Measurements from ENCODE around the gene DCX. TPM values are rescaled to one million over a fixed set of nuclear protein-coding genes. Genes with fewer than 3 reads are reported as not detected.

The DCX gene
- not detected in 2 replicates for total RNA-seq (2011; cell fraction: chromatin; rRNA removed; ENCODE audit: low replicate concordance)
- total RNA-seq (2011; cell fraction: nucleolus; rRNA removed) = not detected in 2 replicates
- total RNA-seq (2011; cell fraction: nucleoplasm; rRNA removed) = not detected in 2 replicates
- total RNA-seq (2014; rRNA removed) (not detected in 2 replicates), total RNA-seq (2014; rRNA removed; fragmentation: Illumina TruSeq; extraction: Trizol) (not detected in 2 replicates), total RNA-seq (2015; rRNA removed; fragmentation: Illumina TruSeq; extraction: Trizol) (not detected in 2 replicates), total RNA-seq (2021) (not detected in 2 replicates), polyA plus RNA-seq (2011; rRNA removed) (not detected in 2 replicates), polyA plus RNA-seq (2014; fragmentation: Illumina TruSeq; extraction: Trizol) (not detected in 2 replicates), polyA plus RNA-seq (2014; fragmentation: Nextera tagmentation; extraction: Ambion mirVana) (not detected), polyA plus RNA-seq (2014; rRNA removed) (not detected in 2 replicates), polyA minus RNA-seq (2011; rRNA and poly(A)+ RNA removed) (not detected in 2 replicates), Bru-seq, nascent RNA (percentile 4 among the genes with signal in this experiment), BruChase-seq, experiment 1, labeled RNA remaining after a 2-hour chase (not detected), BruChase-seq, experiment 2, labeled RNA remaining after a 6-hour chase (percentile 1 among the genes with signal in this experiment)
- polyA plus RNA-seq (2011; cell fraction: cytosol; rRNA removed) = not detected in 2 replicates
- polyA plus RNA-seq (2011; cell fraction: nucleus; rRNA removed) = not detected in 2 replicates
- not detected in 2 replicates for polyA plus RNA-seq (2012)
- not detected in 2 replicates for polyA minus RNA-seq (2011; cell fraction: cytosol; rRNA and poly(A)+ RNA removed)
- polyA minus RNA-seq (2011; cell fraction: nucleus; rRNA and poly(A)+ RNA removed) = not detected in 2 replicates
- long read RNA-seq, experiment 1 = 0 reads
- long read RNA-seq, experiment 2 = 0 reads
- long read RNA-seq, experiment 3 = 0 reads

GRCh38 chrX:111411983-111412382 lies at the start of gene DCX:
DCX (minus strand) TSS chrX:111412192; CDS start chrX:111410398, 1,794 bp downstream.
- Histone ChIP-seq H4K20me1 (replicated peaks; ENCODE audit: control insufficient read depth, insufficient read depth, low read length) (no peaks in the 10 kb centered on the region), H2AFZ (ENCODE audit: low read depth, low read length) (no peak within 1 kb of the TSS), H3K4me1 (replicated peaks in 1 of 2; ENCODE audit: control insufficient read depth in 2 of 2, insufficient read depth in 2 of 2, low read length in 2 of 2) (no peaks in the 10 kb centered on the region), H3K36me3 (ENCODE audit: control insufficient read depth, insufficient read depth, low read length) (no peaks in the 10 kb centered on the region), H3K9me1 (ENCODE audit: control insufficient read depth, insufficient read depth, low read length) (no peaks in the 10 kb centered on the region), H3K4me3 (no peak within 1 kb of the TSS), H3K79me2 (ENCODE audit: control insufficient read depth, insufficient read depth, low read length) (no peaks in the 10 kb centered on the region), H3K27ac (ENCODE audit: extremely low read depth, low read depth, low read length) (no peak within 1 kb of the TSS), H3K9ac (ENCODE audit: insufficient read depth in 1 of 2, low read depth in 2 of 2, low read length in 2 of 2) (no peak within 1 kb of the TSS), H3K27me3 (ENCODE audit: control insufficient read depth in 2 of 2, insufficient read depth in 2 of 2, low read length in 2 of 2) (no peaks in the 10 kb centered on the region), H3K4me2 (ENCODE audit: insufficient read depth, low read length) (no peak within 1 kb of the TSS), H3K9me3 (replicated peaks; ENCODE audit: control insufficient read depth, insufficient read depth, low read depth, low read length) (no peaks in the 10 kb centered on the region)
- no TSS peak for BruUV-seq (replicated peaks)
- 0% methylated on average over 3 of the region's 3 CpGs for WGBS (ENCODE audit: insufficient coverage, low coverage, missing lambda C conversion rate)
- DNase-seq (ENCODE audit: extremely low read depth in 1 of 4, low spot score in 3 of 4) = no peak
- in situ Hi-C loops (cut with MboI) (no loop called here), intact Hi-C loops (cut with micrococcal nuclease) (no loop called here)
- ChIA-PET CTCF (ENCODE audit: low intra/inter-chr PET ratio) (no interaction called here), POLR2A (interaction anchor here (0.8 kb wide), 1 partner anchor 26 kb away, joined by 6 read pairs; no protein-coding TSS in a partner anchor)
- no peak for ATAC-seq
- no peak for FAIRE-seq
- TF ChIP-seq RAD21 (CRISPR knock-in tag; conservative IDR thresholded peaks at IDR 0.05 in 1 of 2, IDR thresholded peaks at IDR 0.05 in 1 of 2) = no peak
- no peak for TF ChIP-seq ZNF282 (CRISPR knock-in tag; IDR thresholded peaks at IDR 0.05)
- TF ChIP-seq ZNF134 (CRISPR knock-in tag; conservative IDR thresholded peaks at IDR 0.05) = no peak
- no peak for TF ChIP-seq TGIF2 (CRISPR knock-in tag; IDR thresholded peaks at IDR 0.05)
- TF ChIP-seq FOXK2 (conservative IDR thresholded peaks at IDR 0.05 in 1 of 2, IDR thresholded peaks at IDR 0.05 in 1 of 2; ENCODE audit: low read depth in 2 of 2) = no peak
- TF ChIP-seq RHOXF2B (CRISPR knock-in tag; conservative IDR thresholded peaks at IDR 0.05) = no peak

Measured in K562 (cell line).